Astrocyte (in vitro differentiated cells and primary cell): ENCODE results near the gene SLC35G6. TPM values are rescaled to one million over a fixed set of nuclear protein-coding genes. Genes with fewer than 3 reads are reported as not detected.

ENCODE experiments used
- DNase-seq: peaks from one replicate; pipeline ENCODE4 v3.0.0-alpha.2; 2010; ENCODE audit warnings: low read depth
- FAIRE-seq: peaks from 2 replicates; lab custom pipeline; 2011; peaks lifted over from hg19 to GRCh38; lab: Jason Lieb, UNC
- H2AFZ ChIP-seq: 2 replicates; pipeline ENCODE4 v1.6.0; 2012; ENCODE audit warnings: low read depth, low read length, inconsistent platforms
- H3K27ac ChIP-seq: 2 replicates; pipeline ENCODE4 v1.5.1; 2011; ENCODE audit warnings: low read depth, low read length, inconsistent platforms
- H3K27me3 ChIP-seq: 2 replicates; pipeline ENCODE4 v1.6.0; 2011; ENCODE audit warnings: low read length, inconsistent platforms; ENCODE audit not compliant: insufficient read depth
- H3K36me3 ChIP-seq: 2 replicates; pipeline ENCODE4 v1.5.1; 2011; ENCODE audit warnings: low read length, inconsistent platforms; ENCODE audit not compliant: insufficient read depth
- H3K4me1 ChIP-seq: 2 replicates; pipeline ENCODE4 v1.5.1; 2011; ENCODE audit warnings: low read length, inconsistent platforms; ENCODE audit not compliant: insufficient read depth
- H3K4me2 ChIP-seq: 2 replicates; pipeline ENCODE4 v1.6.0; 2012; ENCODE audit warnings: low read length, inconsistent platforms
- H3K4me3 ChIP-seq: 2 replicates; pipeline ENCODE4 v1.5.1; 2011; ENCODE audit warnings: low read depth, mild to moderate bottlenecking, low read length, inconsistent platforms; ENCODE audit not compliant: insufficient read depth
- H3K79me2 ChIP-seq: 2 replicates; pipeline ENCODE4 v1.6.0; 2012; ENCODE audit warnings: mild to moderate bottlenecking, low read length, inconsistent platforms; ENCODE audit not compliant: insufficient read depth
- H3K9ac ChIP-seq: 2 replicates; pipeline ENCODE4 v1.6.0; 2012; ENCODE audit warnings: mild to moderate bottlenecking, low read length, inconsistent platforms
- H3K9me3 ChIP-seq: 2 replicates; pipeline ENCODE4 v1.5.1; 2012; ENCODE audit warnings: low read depth, mild to moderate bottlenecking, low read length, inconsistent platforms; ENCODE audit not compliant: insufficient read depth
- H4K20me1 ChIP-seq: 2 replicates; pipeline ENCODE4 v1.6.0; 2012; ENCODE audit warnings: low read length, inconsistent platforms; ENCODE audit not compliant: insufficient read depth
- H3K27ac Mint-ChIP-seq: one replicate; pipeline ENCODE4 v1.8.0; 2021; ENCODE audit warnings: mild to moderate bottlenecking, mixed read lengths; ENCODE audit not compliant: unreplicated experiment
- H3K27me3 Mint-ChIP-seq: one replicate; pipeline ENCODE4 v1.8.0; 2021; ENCODE audit warnings: low read depth, mixed read lengths; ENCODE audit not compliant: unreplicated experiment
- H3K36me3 Mint-ChIP-seq: one replicate; pipeline ENCODE4 v1.8.0; 2021; ENCODE audit warnings: low read depth, mixed read lengths; ENCODE audit not compliant: unreplicated experiment
- H3K4me1 Mint-ChIP-seq: one replicate; pipeline ENCODE4 v1.8.0; 2021; ENCODE audit warnings: low read depth, mixed read lengths; ENCODE audit not compliant: unreplicated experiment
- H3K4me3 Mint-ChIP-seq: one replicate; pipeline ENCODE4 v1.8.0; 2021; ENCODE audit warnings: mild to moderate bottlenecking, moderate library complexity, mixed read lengths; ENCODE audit not compliant: unreplicated experiment
- H3K9me3 Mint-ChIP-seq: one replicate; pipeline ENCODE4 v1.8.0; 2021; ENCODE audit warnings: mild to moderate bottlenecking, mixed read lengths; ENCODE audit not compliant: unreplicated experiment
- EZH2 ChIP-seq: IDR thresholded peaks from 2 replicates; pipeline ENCODE4 v1.6.1; 2012; ENCODE audit warnings: mild to moderate bottlenecking, low read length, inconsistent platforms; ENCODE audit not compliant: insufficient read depth
- total RNA-seq: library from RNA; stranded (reverse); gene quantifications from 2 replicates; pipeline ENCODE4 v1.2.1, GENCODE V29; 2021
- TF ChIP-seq, protein P1 (sequence below): IDR thresholded peaks from 2 replicates; pipeline ENCODE4 v1.5.1; 2011; ENCODE audit warnings: low read depth, mild to moderate bottlenecking, inconsistent platforms, low read length, moderate library complexity; ENCODE audit not compliant: insufficient read depth

Gene SLC35G6
- total RNA-seq, 1 donor from 2014 or later: not detected

DNA sequence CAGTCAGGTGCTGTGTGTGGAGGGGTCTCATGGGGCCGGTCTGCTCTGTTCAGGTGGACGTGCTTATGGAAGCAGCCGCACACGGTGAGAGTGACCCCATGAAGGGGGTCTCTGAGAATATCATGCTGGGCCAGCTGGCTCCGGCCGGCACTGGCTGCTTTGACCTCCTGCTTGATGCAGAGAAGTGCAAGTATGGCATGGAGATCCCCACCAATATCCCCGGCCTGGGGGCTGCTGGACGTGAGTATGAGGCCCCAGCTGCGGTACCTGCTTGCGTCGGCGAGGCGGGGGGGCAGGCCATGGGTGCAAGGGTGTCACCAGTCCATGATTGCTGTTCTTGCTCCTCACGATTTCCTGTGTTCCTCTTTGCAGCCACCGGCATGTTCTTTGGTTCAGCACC lies 30.9 kb downstream of the SLC35G6 start:
- H3K27ac ChIP-seq: no peak overlapping the region
- TF ChIP-seq, protein P1, sequence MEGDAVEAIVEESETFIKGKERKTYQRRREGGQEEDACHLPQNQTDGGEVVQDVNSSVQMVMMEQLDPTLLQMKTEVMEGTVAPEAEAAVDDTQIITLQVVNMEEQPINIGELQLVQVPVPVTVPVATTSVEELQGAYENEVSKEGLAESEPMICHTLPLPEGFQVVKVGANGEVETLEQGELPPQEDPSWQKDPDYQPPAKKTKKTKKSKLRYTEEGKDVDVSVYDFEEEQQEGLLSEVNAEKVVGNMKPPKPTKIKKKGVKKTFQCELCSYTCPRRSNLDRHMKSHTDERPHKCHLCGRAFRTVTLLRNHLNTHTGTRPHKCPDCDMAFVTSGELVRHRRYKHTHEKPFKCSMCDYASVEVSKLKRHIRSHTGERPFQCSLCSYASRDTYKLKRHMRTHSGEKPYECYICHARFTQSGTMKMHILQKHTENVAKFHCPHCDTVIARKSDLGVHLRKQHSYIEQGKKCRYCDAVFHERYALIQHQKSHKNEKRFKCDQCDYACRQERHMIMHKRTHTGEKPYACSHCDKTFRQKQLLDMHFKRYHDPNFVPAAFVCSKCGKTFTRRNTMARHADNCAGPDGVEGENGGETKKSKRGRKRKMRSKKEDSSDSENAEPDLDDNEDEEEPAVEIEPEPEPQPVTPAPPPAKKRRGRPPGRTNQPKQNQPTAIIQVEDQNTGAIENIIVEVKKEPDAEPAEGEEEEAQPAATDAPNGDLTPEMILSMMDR: no peak
- no peak overlapping the region for H3K27ac Mint-ChIP-seq
- H3K27me3 ChIP-seq: no peaks in the 10 kb centered on the region
- H3K4me1 ChIP-seq: no peaks in the 10 kb centered on the region
- H3K4me1 Mint-ChIP-seq: peaks cover 1% of the 10 kb centered on the region
- H2AFZ ChIP-seq: no peak overlapping the region
- H3K27me3 Mint-ChIP-seq: no peaks in the 10 kb centered on the region
- no peak overlapping the region for H3K4me3 Mint-ChIP-seq
- H3K4me3 ChIP-seq: no peak overlapping the region
- no peak for DNase-seq
- no peak for FAIRE-seq
- peaks cover 20% of the 10 kb centered on the region for H3K36me3 Mint-ChIP-seq
- H3K9me3 ChIP-seq: no peaks in the 10 kb centered on the region
- H4K20me1 ChIP-seq: peaks cover 31% of the 10 kb centered on the region
- H3K4me2 ChIP-seq: no peak overlapping the region
- H3K9ac ChIP-seq: no peak overlapping the region
- H3K79me2 ChIP-seq: peaks cover 2% of the 10 kb centered on the region
- H3K9me3 Mint-ChIP-seq: no peaks in the 10 kb centered on the region
- H3K36me3 ChIP-seq: peaks cover 34% of the 10 kb centered on the region

DNA sequence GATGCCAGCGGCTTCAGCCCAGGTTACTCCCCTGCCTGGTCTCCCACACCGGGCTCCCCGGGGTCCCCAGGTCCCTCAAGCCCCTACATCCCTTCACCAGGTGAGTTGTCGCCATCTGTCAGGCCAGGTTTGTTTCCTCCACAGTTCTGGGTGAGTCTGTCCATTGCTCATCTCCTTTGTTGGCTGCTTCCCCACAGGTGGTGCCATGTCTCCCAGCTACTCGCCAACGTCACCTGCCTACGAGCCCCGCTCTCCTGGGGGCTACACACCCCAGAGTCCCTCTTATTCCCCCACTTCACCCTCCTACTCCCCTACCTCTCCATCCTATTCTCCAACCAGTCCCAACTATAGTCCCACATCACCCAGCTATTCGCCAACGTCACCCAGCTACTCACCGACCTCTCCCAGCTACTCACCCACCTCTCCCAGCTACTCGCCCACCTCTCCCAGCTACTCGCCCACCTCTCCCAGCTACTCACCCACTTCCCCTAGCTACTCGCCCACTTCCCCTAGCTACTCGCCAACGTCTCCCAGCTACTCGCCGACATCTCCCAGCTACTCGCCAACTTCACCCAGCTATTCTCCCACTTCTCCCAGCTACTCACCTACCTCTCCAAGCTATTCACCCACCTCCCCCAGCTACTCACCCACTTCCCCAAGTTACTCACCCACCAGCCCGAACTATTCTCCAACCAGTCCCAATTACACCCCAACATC lies 31.7 kb downstream of the SLC35G6 start:
- peaks cover 18% of the 10 kb centered on the region for H3K36me3 Mint-ChIP-seq
- peaks cover 2% of the 10 kb centered on the region for H3K79me2 ChIP-seq
- H2AFZ ChIP-seq: no peak overlapping the region
- H3K9ac ChIP-seq: no peak overlapping the region
- DNase-seq (no peak), FAIRE-seq (no peak)
- H3K36me3 ChIP-seq: peaks cover 30% of the 10 kb centered on the region
- H3K4me2 ChIP-seq: no peak overlapping the region
- H3K9me3 ChIP-seq: no peaks in the 10 kb centered on the region
- H3K4me3 ChIP-seq: no peak overlapping the region
- H3K4me1 ChIP-seq: no peaks in the 10 kb centered on the region
- H3K27me3 Mint-ChIP-seq: no peaks in the 10 kb centered on the region
- peaks cover 1% of the 10 kb centered on the region for H3K4me1 Mint-ChIP-seq
- TF ChIP-seq EZH2: no peak
- TF ChIP-seq, protein P1: no peak
- H3K27ac Mint-ChIP-seq: no peak overlapping the region
- H3K27me3 ChIP-seq: no peaks in the 10 kb centered on the region
- H3K9me3 Mint-ChIP-seq: no peaks in the 10 kb centered on the region
- H3K27ac ChIP-seq: no peak overlapping the region
- peaks cover 31% of the 10 kb centered on the region for H4K20me1 ChIP-seq
- no peak overlapping the region for H3K4me3 Mint-ChIP-seq

DNA sequence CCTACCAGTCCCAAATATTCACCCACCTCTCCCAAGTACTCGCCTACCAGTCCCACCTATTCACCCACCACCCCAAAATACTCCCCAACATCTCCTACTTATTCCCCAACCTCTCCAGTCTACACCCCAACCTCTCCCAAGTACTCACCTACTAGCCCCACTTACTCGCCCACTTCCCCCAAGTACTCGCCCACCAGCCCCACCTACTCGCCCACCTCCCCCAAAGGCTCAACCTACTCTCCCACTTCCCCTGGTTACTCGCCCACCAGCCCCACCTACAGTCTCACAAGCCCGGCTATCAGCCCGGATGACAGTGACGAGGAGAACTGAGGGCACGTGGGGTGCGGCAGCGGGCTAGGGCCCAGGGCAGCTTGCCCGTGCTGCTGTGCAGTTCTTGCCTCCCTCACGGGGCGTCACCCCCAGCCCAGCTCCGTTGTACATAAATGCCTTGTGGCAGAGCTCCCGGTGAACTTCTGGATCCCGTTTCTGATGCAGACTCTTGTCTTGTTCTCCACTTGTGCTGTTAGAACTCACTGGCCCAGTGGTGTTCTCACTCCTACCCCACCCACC lies 32.7 kb downstream of the SLC35G6 start:
- TF ChIP-seq, protein P1: no peak
- no peak for TF ChIP-seq EZH2
- Histone ChIP-seq H4K20me1 (peaks cover 28% of the 10 kb centered on the region), H3K36me3 (peaks cover 27% of the 10 kb centered on the region), H3K9ac (no peak overlapping the region), H3K4me1 (no peaks in the 10 kb centered on the region), H3K79me2 (no peaks in the 10 kb centered on the region), H2AFZ (no peak overlapping the region), H3K9me3 (no peaks in the 10 kb centered on the region), H3K27ac (no peak overlapping the region), H3K4me2 (no peak overlapping the region), H3K4me3 (no peak overlapping the region), H3K27me3 (no peaks in the 10 kb centered on the region)
- H3K4me1 Mint-ChIP-seq: peaks cover 1% of the 10 kb centered on the region
- DNase-seq: no peak
- no peaks in the 10 kb centered on the region for H3K9me3 Mint-ChIP-seq
- no peaks in the 10 kb centered on the region for H3K27me3 Mint-ChIP-seq
- peaks cover 16% of the 10 kb centered on the region for H3K36me3 Mint-ChIP-seq
- no peak overlapping the region for H3K4me3 Mint-ChIP-seq
- FAIRE-seq: no peak
- H3K27ac Mint-ChIP-seq: no peak overlapping the region
